ENCODE measurements around the gene STEAP1. TPM values are rescaled to one million over a fixed set of nuclear protein-coding genes. Genes with fewer than 3 reads are reported as not detected.
A peak's percentile ranks its signal among the peaks of the same experiment; 100 is the strongest.
"Not testable (repeated sequence)": the region's sequence is repeated elsewhere in the genome, so short reads cannot be mapped to it uniquely, and the experiment has no call there.

STEAP1 gene
- total RNA-seq (0.33 TPM), polyA plus RNA-seq (3.8 TPM)
- long read RNA-seq, donor 1: 0 reads
- long read RNA-seq, donor 2: 0 reads
- long read RNA-seq, donor 3: 0 reads
- long read RNA-seq, donor 4: 0 reads
- long read RNA-seq, donor 5, partial matches to known transcripts: 0 of 2 reads
- long read RNA-seq, donor 5, other reads (novel, unspliced or antisense): 0 of 2 reads
- long read RNA-seq, donor 6: 0 reads
- long read RNA-seq, donor 7: 0 reads
- long read RNA-seq, donor 8: 0 reads
- long read RNA-seq, donor 9: 0 reads
- long read RNA-seq, donor 10: 0 reads

DNA sequence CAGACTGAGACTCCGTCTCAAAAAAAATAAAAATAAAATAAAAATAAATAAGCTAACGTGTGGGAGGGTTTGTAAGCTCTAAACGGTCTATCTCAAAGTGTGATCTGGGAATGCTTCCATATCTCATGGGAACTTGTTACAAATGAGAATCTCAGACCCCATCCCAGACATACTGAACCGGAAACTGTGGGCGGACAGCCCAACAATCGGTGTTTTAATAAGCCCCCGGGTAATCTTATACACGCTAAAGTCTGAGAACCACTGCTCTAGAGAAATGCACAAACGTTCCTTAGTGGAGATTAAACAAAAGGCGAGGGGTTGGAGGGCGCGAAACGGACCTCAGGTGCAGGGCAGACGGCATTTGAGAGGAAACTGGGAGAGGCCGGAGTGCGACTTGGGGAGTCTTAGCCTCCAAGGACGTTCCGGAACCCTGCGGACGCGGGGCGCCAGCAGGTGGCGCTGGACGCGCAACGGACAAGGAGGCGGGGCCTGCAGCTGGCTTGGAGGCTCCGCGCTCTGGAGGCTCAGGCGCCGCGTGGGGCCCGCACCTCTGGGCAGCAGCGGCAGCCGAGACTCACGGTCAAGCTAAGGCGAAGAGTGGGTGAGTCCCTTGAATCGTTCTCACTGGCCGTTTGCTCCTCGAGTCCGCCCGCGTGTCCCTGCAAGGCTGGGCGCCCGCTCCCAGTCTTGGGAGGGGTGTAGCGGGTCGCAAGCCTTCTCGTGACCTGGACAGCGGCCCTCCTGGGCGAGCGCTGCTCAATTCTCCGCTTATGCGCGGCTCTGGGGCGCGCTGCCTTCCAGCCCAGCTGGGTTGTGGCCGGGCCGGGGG lies at the start of gene STEAP1:
TSS of gene STEAP1 (plus strand) at position 527 of the 829 bp plus-strand sequence. CDS start 5,320 bp downstream, outside the sequence.
- 9% methylated on average over 58 of the region's 58 CpGs for WGBS
- not testable (repeated sequence) for H3K36me3 ChIP-seq (ENCODE audit: control insufficient read depth in 2 of 2, insufficient read depth in 2 of 2, low read length in 1 of 2); H3K4me1 ChIP-seq (ENCODE audit: control insufficient read depth in 2 of 2, insufficient read depth in 2 of 2, low read length in 2 of 2); H3K27ac ChIP-seq (ENCODE audit: low read depth in 1 of 2, low read length in 1 of 2); H3K9me3 ChIP-seq (ENCODE audit: control insufficient read depth in 2 of 2, insufficient read depth in 1 of 2, low read length in 1 of 2)
- peak; percentile 36 to 84 (median 56) for DNase-seq (ENCODE audit: low read depth in 6 of 9, low spot score in 9 of 9)
- H3K4me3 ChIP-seq (ENCODE audit: low read length in 2 of 2): peak within 1 kb of the TSS; percentile 29 to 35
- H3K27me3 ChIP-seq (ENCODE audit: control insufficient read depth in 2 of 2, insufficient read depth in 1 of 2, low read length in 1 of 2): peaks cover 0 to 11% of the 10 kb centered on the region in 2 donors

- not testable (repeated sequence) for H3K27ac ChIP-seq (ENCODE audit: low read depth in 1 of 2, low read length in 1 of 2); H3K4me1 ChIP-seq (ENCODE audit: control insufficient read depth in 2 of 2, insufficient read depth in 2 of 2, low read length in 2 of 2); DNase-seq (ENCODE audit: low read depth in 6 of 9, low spot score in 9 of 9); H3K4me3 ChIP-seq (ENCODE audit: low read length in 2 of 2); H3K9me3 ChIP-seq (ENCODE audit: control insufficient read depth in 2 of 2, insufficient read depth in 1 of 2, low read length in 1 of 2); H3K36me3 ChIP-seq (ENCODE audit: control insufficient read depth in 2 of 2, insufficient read depth in 2 of 2, low read length in 1 of 2)
- no CpG with 5 or more reads among the region's 1 CpG for WGBS
- H3K27me3 ChIP-seq (ENCODE audit: control insufficient read depth in 2 of 2, insufficient read depth in 1 of 2, low read length in 1 of 2): peaks cover 13 to 18% of the 10 kb centered on the region in 2 donors
Measured at GRCh38 chr7:90114972-90115371, 39.3 kb upstream of the STEAP1 start.

- not testable (repeated sequence) for H3K9me3 ChIP-seq (ENCODE audit: control insufficient read depth in 2 of 2, insufficient read depth in 1 of 2, low read length in 1 of 2); H3K4me3 ChIP-seq (ENCODE audit: low read length in 2 of 2); H3K36me3 ChIP-seq (ENCODE audit: control insufficient read depth in 2 of 2, insufficient read depth in 2 of 2, low read length in 1 of 2); DNase-seq (ENCODE audit: low read depth in 6 of 9, low spot score in 9 of 9); H3K27ac ChIP-seq (ENCODE audit: low read depth in 1 of 2, low read length in 1 of 2); H3K4me1 ChIP-seq (ENCODE audit: control insufficient read depth in 2 of 2, insufficient read depth in 2 of 2, low read length in 2 of 2)
- WGBS: 4% methylated on average over 48 of the region's 48 CpGs
- peaks cover 13 to 18% of the 10 kb centered on the region in 2 donors for H3K27me3 ChIP-seq (ENCODE audit: control insufficient read depth in 2 of 2, insufficient read depth in 1 of 2, low read length in 1 of 2)
Measured at GRCh38 chr7:90118551-90119177, 35.6 kb upstream of the STEAP1 start.

- H3K4me1 ChIP-seq (ENCODE audit: control insufficient read depth in 2 of 2, insufficient read depth in 2 of 2, low read length in 2 of 2): no peaks in the 10 kb centered on the region
- WGBS: 4% methylated on average over 58 of the region's 58 CpGs
- no peaks in the 10 kb centered on the region for H3K36me3 ChIP-seq (ENCODE audit: control insufficient read depth in 2 of 2, insufficient read depth in 2 of 2, low read length in 1 of 2)
- H3K4me3 ChIP-seq (ENCODE audit: low read length in 2 of 2): no peak overlapping the region
- DNase-seq (ENCODE audit: low read depth in 6 of 9, low spot score in 9 of 9): peak in 1 of 9 donors; percentile 1
- H3K9me3 ChIP-seq (ENCODE audit: control insufficient read depth in 2 of 2, insufficient read depth in 1 of 2, low read length in 1 of 2): no peaks in the 10 kb centered on the region
- peaks cover 13 to 18% of the 10 kb centered on the region in 2 donors for H3K27me3 ChIP-seq (ENCODE audit: control insufficient read depth in 2 of 2, insufficient read depth in 1 of 2, low read length in 1 of 2)
- H3K27ac ChIP-seq (ENCODE audit: low read depth in 1 of 2, low read length in 1 of 2): no peak overlapping the region
Measured at GRCh38 chr7:90119178-90119971, 34.9 kb upstream of the STEAP1 start.

DNA sequence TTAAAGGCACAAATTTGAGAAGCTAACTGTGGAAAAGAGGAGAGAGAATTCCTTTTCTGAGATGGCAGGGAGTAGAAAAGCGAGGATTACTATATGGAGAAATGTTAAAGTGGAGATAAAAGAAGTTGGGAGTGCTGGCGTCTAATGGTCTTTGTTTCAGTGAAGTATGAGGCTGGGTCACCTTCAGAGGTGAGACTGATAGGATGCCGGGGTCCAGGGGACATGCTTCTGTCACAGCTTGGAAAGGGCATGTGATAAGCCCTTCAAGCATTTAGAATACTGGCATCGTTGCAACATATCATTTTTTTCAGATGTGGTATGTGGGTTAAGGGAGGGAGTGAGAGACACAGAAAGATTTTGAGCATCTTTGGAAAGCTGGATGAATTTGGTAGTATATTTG lies 34.1 kb upstream of the STEAP1 start:
- not testable (repeated sequence) for H3K4me1 ChIP-seq (ENCODE audit: control insufficient read depth in 2 of 2, insufficient read depth in 2 of 2, low read length in 2 of 2); H3K27ac ChIP-seq (ENCODE audit: low read depth in 1 of 2, low read length in 1 of 2); H3K36me3 ChIP-seq (ENCODE audit: control insufficient read depth in 2 of 2, insufficient read depth in 2 of 2, low read length in 1 of 2); H3K4me3 ChIP-seq (ENCODE audit: low read length in 2 of 2); DNase-seq (ENCODE audit: low read depth in 6 of 9, low spot score in 9 of 9); H3K9me3 ChIP-seq (ENCODE audit: control insufficient read depth in 2 of 2, insufficient read depth in 1 of 2, low read length in 1 of 2)
- 73% methylated on average over 4 of the region's 4 CpGs for WGBS
- peaks cover 13 to 18% of the 10 kb centered on the region in 2 donors for H3K27me3 ChIP-seq (ENCODE audit: control insufficient read depth in 2 of 2, insufficient read depth in 1 of 2, low read length in 1 of 2)

DNA sequence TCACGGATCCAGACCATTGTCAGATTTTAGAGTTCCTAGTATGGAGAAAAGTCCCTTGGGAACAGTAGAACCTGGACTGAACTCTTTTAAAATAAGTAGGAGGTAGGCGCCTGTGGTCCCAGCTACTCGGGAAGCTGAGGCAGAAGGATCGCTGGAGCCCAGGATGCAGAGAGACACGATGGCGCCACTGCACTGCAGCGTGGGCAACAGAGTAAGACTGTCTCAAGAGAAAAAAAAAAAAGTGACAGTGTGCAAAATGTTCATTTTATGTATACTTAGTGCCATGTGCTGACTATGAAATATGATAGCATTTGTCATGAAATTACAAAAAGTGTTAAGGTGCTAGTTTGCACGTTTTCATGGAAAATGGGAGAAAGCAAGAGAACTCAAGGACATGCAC lies 22.5 kb upstream of the STEAP1 start:
- H3K4me1 ChIP-seq (ENCODE audit: control insufficient read depth in 2 of 2, insufficient read depth in 2 of 2, low read length in 2 of 2); H3K4me3 ChIP-seq (ENCODE audit: low read length in 2 of 2); H3K27me3 ChIP-seq (ENCODE audit: control insufficient read depth in 2 of 2, insufficient read depth in 1 of 2, low read length in 1 of 2); H3K9me3 ChIP-seq (ENCODE audit: control insufficient read depth in 2 of 2, insufficient read depth in 1 of 2, low read length in 1 of 2); H3K27ac ChIP-seq (ENCODE audit: low read depth in 1 of 2, low read length in 1 of 2); H3K36me3 ChIP-seq (ENCODE audit: control insufficient read depth in 2 of 2, insufficient read depth in 2 of 2, low read length in 1 of 2); DNase-seq (ENCODE audit: low read depth in 6 of 9, low spot score in 9 of 9): not testable (repeated sequence)
- WGBS: 97% methylated on average over 8 of the region's 8 CpGs

DNA sequence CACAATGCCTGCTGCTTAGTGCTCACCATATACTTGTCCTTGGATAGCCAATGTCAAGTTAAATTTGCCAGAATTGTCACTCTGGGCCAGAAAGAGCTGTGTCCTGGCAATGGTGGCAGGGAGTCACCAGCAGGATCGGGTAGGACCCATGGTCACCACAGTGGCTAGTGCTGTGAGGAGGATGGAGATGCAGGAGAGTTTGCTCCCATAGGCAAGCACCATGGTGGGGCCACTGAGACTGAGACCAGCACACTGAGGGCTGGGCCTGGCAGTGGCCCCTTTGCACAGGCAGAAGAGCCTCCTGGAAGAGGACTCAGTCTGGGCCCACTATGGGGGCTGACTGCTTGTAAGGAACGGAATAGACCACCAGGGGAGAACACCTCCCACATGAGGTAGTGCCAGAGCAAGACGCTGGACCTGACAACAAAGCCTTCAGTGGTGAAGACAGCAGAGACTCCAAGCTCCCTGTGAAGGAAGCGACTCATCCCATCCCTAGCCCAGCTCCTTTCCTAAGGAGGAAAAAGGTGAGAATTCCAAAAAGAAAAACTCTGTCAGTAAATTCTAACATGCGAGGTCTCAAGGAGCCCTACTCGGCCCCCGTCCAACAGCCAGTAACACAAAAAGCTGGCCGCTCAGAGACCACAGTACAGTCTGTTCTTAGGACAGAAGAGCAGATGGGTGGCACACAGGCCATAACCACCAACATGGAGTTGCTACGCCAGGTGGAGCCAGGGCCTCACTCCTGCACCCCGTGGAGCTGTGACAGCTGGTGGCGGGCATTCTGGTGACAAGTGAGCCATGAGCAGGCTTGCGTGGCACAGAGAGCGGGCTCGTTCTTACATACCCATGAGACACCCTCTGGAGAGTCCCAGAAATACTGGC lies 6.9 kb upstream of the STEAP1 start:
- H3K4me1 ChIP-seq (ENCODE audit: control insufficient read depth in 2 of 2, insufficient read depth in 2 of 2, low read length in 2 of 2); H3K36me3 ChIP-seq (ENCODE audit: control insufficient read depth in 2 of 2, insufficient read depth in 2 of 2, low read length in 1 of 2); H3K27ac ChIP-seq (ENCODE audit: low read depth in 1 of 2, low read length in 1 of 2); H3K4me3 ChIP-seq (ENCODE audit: low read length in 2 of 2); H3K27me3 ChIP-seq (ENCODE audit: control insufficient read depth in 2 of 2, insufficient read depth in 1 of 2, low read length in 1 of 2); DNase-seq (ENCODE audit: low read depth in 6 of 9, low spot score in 9 of 9); H3K9me3 ChIP-seq (ENCODE audit: control insufficient read depth in 2 of 2, insufficient read depth in 1 of 2, low read length in 1 of 2): not testable (repeated sequence)
- 90% methylated on average over 14 of the region's 14 CpGs for WGBS

DNA sequence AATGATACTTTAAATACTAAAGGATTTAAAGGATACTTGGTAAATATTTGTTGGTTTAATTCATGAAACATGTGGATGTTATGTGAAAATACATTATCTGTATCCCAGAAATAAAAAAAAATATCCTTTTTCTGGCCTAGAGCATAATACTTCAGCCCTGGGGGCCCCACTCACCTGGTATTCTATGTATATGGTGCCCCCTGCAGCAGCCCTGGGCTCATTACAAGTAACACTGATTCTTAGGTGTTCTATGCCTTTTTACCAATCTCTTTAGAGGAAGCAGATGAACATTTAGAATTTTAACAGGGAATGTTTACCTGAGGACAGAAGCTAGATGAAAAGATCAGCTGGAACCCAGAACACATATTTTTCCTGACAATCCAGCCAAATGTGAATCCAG lies 4.8 kb upstream of the STEAP1 start:
- not testable (repeated sequence) for H3K4me1 ChIP-seq (ENCODE audit: control insufficient read depth in 2 of 2, insufficient read depth in 2 of 2, low read length in 2 of 2); H3K27me3 ChIP-seq (ENCODE audit: control insufficient read depth in 2 of 2, insufficient read depth in 1 of 2, low read length in 1 of 2); H3K27ac ChIP-seq (ENCODE audit: low read depth in 1 of 2, low read length in 1 of 2); H3K36me3 ChIP-seq (ENCODE audit: control insufficient read depth in 2 of 2, insufficient read depth in 2 of 2, low read length in 1 of 2); DNase-seq (ENCODE audit: low read depth in 6 of 9, low spot score in 9 of 9); H3K4me3 ChIP-seq (ENCODE audit: low read length in 2 of 2); H3K9me3 ChIP-seq (ENCODE audit: control insufficient read depth in 2 of 2, insufficient read depth in 1 of 2, low read length in 1 of 2)
